Gastrocnemius medialis (tissue), 4 donors: ENCODE measurements around the gene RIOK2.

Experiments used
- CTCF ChIP-seq, 5 experiments: fragments of 450-650 bp in 3 of 5; fragments of 200-600 bp in 2 of 5; sonication (generic) in 2 of 5; IDR thresholded peaks in 4 of 5; conservative IDR thresholded peaks in 1 of 5; 1 replicate in 4 of 5; 2 replicates in 1 of 5; pipeline ENCODE4 v1.5.1; 2016 to 2019; ENCODE audit warnings: antibody characterized with exemption in 5 of 5, mild to moderate bottlenecking in 3 of 5, moderate library complexity in 3 of 5
- POLR2A ChIP-seq, 2 donors: fragments of 450-650 bp; IDR thresholded peaks; one replicate each; pipeline ENCODE4 v1.6.1; 2017; ENCODE audit warnings: antibody characterized with exemption in 2 of 2, mild to moderate bottlenecking in 2 of 2, moderate library complexity in 2 of 2

DNA sequence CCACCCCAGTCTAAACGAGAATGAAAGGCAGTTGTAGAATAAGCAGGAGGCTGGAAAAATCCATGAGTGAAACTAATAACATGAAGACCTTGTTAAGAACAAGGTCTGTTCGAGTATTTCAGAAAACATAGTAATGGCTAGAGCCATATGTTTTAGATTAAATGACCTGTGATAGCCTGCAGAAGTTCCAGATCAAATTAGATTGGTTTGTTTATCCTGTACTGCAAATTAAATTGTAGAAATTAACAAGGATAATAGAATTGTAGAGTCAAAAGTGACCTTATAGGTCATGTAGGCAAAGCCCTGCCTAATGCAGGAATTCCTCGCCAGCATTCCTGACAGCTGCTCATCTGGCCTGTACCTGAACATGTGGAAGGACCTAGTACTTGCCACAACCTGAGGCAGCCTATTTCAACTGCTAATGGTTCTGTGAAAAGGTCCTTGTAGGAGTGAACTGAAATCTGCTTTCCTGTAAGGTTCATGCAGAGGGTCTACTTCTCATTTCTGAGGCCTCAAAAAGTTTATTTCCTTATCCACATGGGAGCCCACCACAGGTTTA is 57.8 kb downstream of the RIOK2 start:
- TF ChIP-seq POLR2A (IDR thresholded peaks at IDR 0.05) (no peak), CTCF (IDR thresholded peaks at IDR 0.05 in 4 of 5, conservative IDR thresholded peaks at IDR 0.05 in 1 of 5) (no peak)
